HK-2 (cell line): ENCODE results near the gene SFSWAP.
"Not testable (repeated sequence)": the region's sequence is repeated elsewhere in the genome, so short reads cannot be mapped to it uniquely, and the experiment has no call there.

Source experiments
- DNase-seq: peaks from one replicate; pipeline ENCODE4 v3.0.0-alpha.2; 2018; ENCODE audit not compliant: unreplicated experiment

SFSWAP gene

GRCh38 chr12:131710464-131711457 lies at the start of gene SFSWAP:
Gene SFSWAP (plus strand): TSS chr12:131711090. CDS start chr12:131711230, 140 bp downstream.
- DNase-seq = peak; percentile 76

GRCh38 chr12:131661170-131661985 lies 49.5 kb upstream of the SFSWAP start:
- not testable (repeated sequence) for DNase-seq

- DNase-seq = not testable (repeated sequence)
Observed at GRCh38 chr12:131661986-131662288, 49.0 kb upstream of the SFSWAP start.

GRCh38 chr12:131662346-131662745 lies 48.5 kb upstream of the SFSWAP start:
- not testable (repeated sequence) for DNase-seq

GRCh38 chr12:131665666-131666065 lies 45.2 kb upstream of the SFSWAP start:
- DNase-seq = not testable (repeated sequence)

- not testable (repeated sequence) for DNase-seq
Observed at GRCh38 chr12:131666486-131666885, 44.4 kb upstream of the SFSWAP start.

- DNase-seq = not testable (repeated sequence)
Observed at GRCh38 chr12:131666978-131667601, 43.8 kb upstream of the SFSWAP start.

- DNase-seq = no peak
Observed at GRCh38 chr12:131671276-131671675, 39.6 kb upstream of the SFSWAP start.

- no peak for DNase-seq
Observed at GRCh38 chr12:131671871-131672270, 39.0 kb upstream of the SFSWAP start.

GRCh38 chr12:131672311-131672940 lies 38.5 kb upstream of the SFSWAP start:
- DNase-seq = no peak

- no peak for DNase-seq
Observed at GRCh38 chr12:131672941-131673887, 37.7 kb upstream of the SFSWAP start.

- DNase-seq = no peak
Observed at GRCh38 chr12:131673888-131674257, 37.0 kb upstream of the SFSWAP start.

- DNase-seq = no peak
Observed at GRCh38 chr12:131674373-131674772, 36.5 kb upstream of the SFSWAP start.

GRCh38 chr12:131675126-131676080 lies 35.5 kb upstream of the SFSWAP start:
- DNase-seq = no peak

- DNase-seq = no peak
Observed at GRCh38 chr12:131676544-131676943, 34.3 kb upstream of the SFSWAP start.

GRCh38 chr12:131677067-131677466 lies 33.8 kb upstream of the SFSWAP start:
- not testable (repeated sequence) for DNase-seq

- DNase-seq = no peak
Observed at GRCh38 chr12:131677699-131678098, 33.2 kb upstream of the SFSWAP start.

- DNase-seq = not testable (repeated sequence)
Observed at GRCh38 chr12:131678389-131679181, 32.3 kb upstream of the SFSWAP start.
